Calu3 (cell line): ENCODE data around the gene BMPER. TPM values are rescaled to one million over a fixed set of nuclear protein-coding genes. Genes with fewer than 3 reads are reported as not detected.

Source experiments
- BruUV-seq: library from RNA; stranded (reverse); fragments of 400-500 nt; replicated peaks from 2 replicates; lab custom pipeline; 2021; lab: Mats Ljungman, UMichigan
- CTCF ChIA-PET: fragments of 300-600 bp; sonication (Branson Sonifier 250); formaldehyde crosslinking; loops from one replicate; lab custom pipeline; 2022; ENCODE audit warnings: antibody characterized with exemption; lab: Charles Lee
- DNase-seq: peaks from one replicate; pipeline ENCODE4 v3.0.0; 2022
- H3K27ac Mint-ChIP-seq: one replicate; pipeline ENCODE4 v1.8.0; 2022; ENCODE audit warnings: mixed read lengths; ENCODE audit not compliant: unreplicated experiment
- H3K27me3 Mint-ChIP-seq: one replicate; pipeline ENCODE4 v1.8.0; 2022; ENCODE audit warnings: mixed read lengths; ENCODE audit not compliant: unreplicated experiment
- H3K36me3 Mint-ChIP-seq: one replicate; pipeline ENCODE4 v1.8.0; 2022; ENCODE audit warnings: mild to moderate bottlenecking, moderate library complexity, mixed read lengths; ENCODE audit not compliant: insufficient read depth, unreplicated experiment
- H3K4me1 Mint-ChIP-seq: one replicate; pipeline ENCODE4 v1.8.0; 2022; ENCODE audit warnings: mild to moderate bottlenecking, low read depth, mixed read lengths; ENCODE audit not compliant: unreplicated experiment
- H3K4me3 Mint-ChIP-seq: one replicate; pipeline ENCODE4 v1.8.0; 2022; ENCODE audit warnings: mild to moderate bottlenecking, low read depth, moderate library complexity, mixed read lengths; ENCODE audit not compliant: unreplicated experiment
- H3K9me3 Mint-ChIP-seq: one replicate; pipeline ENCODE4 v1.8.0; 2022; ENCODE audit warnings: low read depth, mixed read lengths; ENCODE audit not compliant: unreplicated experiment
- CTCF ChIP-seq: fragments of 200-600 bp; IDR thresholded peaks from one replicate; pipeline ENCODE4 v1.8.0; 2022; ENCODE audit warnings: antibody characterized with exemption; ENCODE audit not compliant: unreplicated experiment
- intact Hi-C: fragments of 100-400 bp; cut with micrococcal nuclease; formaldehyde crosslinking; loops from one replicate; pipeline ENCODE4 v1.10.0; 2022; ENCODE audit not compliant: unreplicated experiment
- total RNA-seq: library from RNA; stranded (reverse); gene quantifications from 2 replicates; pipeline ENCODE4 v1.2.3, GENCODE V29; 2022

BMPER gene
- total RNA-seq, 1 experiment from 2014 or later, result not detected

- H3K27me3 Mint-ChIP-seq, result peaks cover 18% of the 10 kb centered on the region
- H3K9me3 Mint-ChIP-seq, result no peaks in the 10 kb centered on the region
- no peak overlapping the region for H3K27ac Mint-ChIP-seq
- H3K36me3 Mint-ChIP-seq, result no peaks in the 10 kb centered on the region
- CTCF ChIA-PET, result interaction anchor here (2.8 kb wide), 1 partner anchor 109 kb away, joined by 14 read pairs; no protein-coding TSS in a partner anchor
- peak; percentile 66 for DNase-seq
- no peak overlapping the region for H3K4me3 Mint-ChIP-seq
- intact Hi-C loops, result loop anchor here (1.0 to 10.0 kb wide), 5 partner anchors 75 to 904 kb away; no protein-coding TSS in a partner anchor
- TF ChIP-seq CTCF, result peak; percentile 61
- no TSS peak for BruUV-seq
- no peaks in the 10 kb centered on the region for H3K4me1 Mint-ChIP-seq
These were observed 186.1 kb downstream of the BMPER start for GRCh38 chr7:34091321-34091917.

- peaks cover 18% of the 10 kb centered on the region for H3K27me3 Mint-ChIP-seq
- no TSS peak for BruUV-seq
- H3K9me3 Mint-ChIP-seq, result no peaks in the 10 kb centered on the region
- CTCF ChIA-PET, result interaction anchor here (1.9 kb wide), 1 partner anchor 111 kb away, joined by 6 read pairs; no protein-coding TSS in a partner anchor
- H3K4me3 Mint-ChIP-seq, result no peak overlapping the region
- no peaks in the 10 kb centered on the region for H3K36me3 Mint-ChIP-seq
- DNase-seq, result no peak
- H3K27ac Mint-ChIP-seq, result no peak overlapping the region
- H3K4me1 Mint-ChIP-seq, result no peaks in the 10 kb centered on the region
- intact Hi-C loops, result loop anchor here (5.0 to 10.0 kb wide), 3 partner anchors 338 to 906 kb away; no protein-coding TSS in a partner anchor
- no peak for TF ChIP-seq CTCF
These were observed 187.9 kb downstream of the BMPER start for GRCh38 chr7:34093276-34093675.

- CTCF ChIA-PET, result no interaction called here
- Mint-ChIP-seq H3K36me3 (no peaks in the 10 kb centered on the region), H3K27me3 (peaks cover 18% of the 10 kb centered on the region), H3K4me1 (no peaks in the 10 kb centered on the region), H3K4me3 (no peak overlapping the region), H3K9me3 (no peaks in the 10 kb centered on the region), H3K27ac (no peak overlapping the region)
- no peak for DNase-seq
- no peak for TF ChIP-seq CTCF
- intact Hi-C loops, result loop anchor here (10.0 kb wide), 1 partner anchor 341 kb away; no protein-coding TSS in a partner anchor
- no TSS peak for BruUV-seq
These were observed 190.9 kb downstream of the BMPER start for GRCh38 chr7:34096198-34096651.

- Mint-ChIP-seq H3K4me3 (no peak overlapping the region), H3K27ac (no peak overlapping the region), H3K36me3 (no peaks in the 10 kb centered on the region), H3K9me3 (no peaks in the 10 kb centered on the region), H3K4me1 (no peaks in the 10 kb centered on the region), H3K27me3 (peaks cover 13% of the 10 kb centered on the region)
- no peak for DNase-seq
- CTCF ChIA-PET, result no interaction called here
- BruUV-seq, result no TSS peak
- intact Hi-C loops, result loop anchor here (10.0 kb wide), 1 partner anchor 342 kb away; no protein-coding TSS in a partner anchor
- TF ChIP-seq CTCF, result no peak
These were observed 191.4 kb downstream of the BMPER start for GRCh38 chr7:34096777-34097176.
